Measurements from ENCODE around the gene WNT3A. TPM values are rescaled to one million over a fixed set of nuclear protein-coding genes. Genes with fewer than 3 reads are reported as not detected.

WNT3A gene
- total RNA-seq, 1 experiment from 2014 or later, result 1.0 TPM

DNA sequence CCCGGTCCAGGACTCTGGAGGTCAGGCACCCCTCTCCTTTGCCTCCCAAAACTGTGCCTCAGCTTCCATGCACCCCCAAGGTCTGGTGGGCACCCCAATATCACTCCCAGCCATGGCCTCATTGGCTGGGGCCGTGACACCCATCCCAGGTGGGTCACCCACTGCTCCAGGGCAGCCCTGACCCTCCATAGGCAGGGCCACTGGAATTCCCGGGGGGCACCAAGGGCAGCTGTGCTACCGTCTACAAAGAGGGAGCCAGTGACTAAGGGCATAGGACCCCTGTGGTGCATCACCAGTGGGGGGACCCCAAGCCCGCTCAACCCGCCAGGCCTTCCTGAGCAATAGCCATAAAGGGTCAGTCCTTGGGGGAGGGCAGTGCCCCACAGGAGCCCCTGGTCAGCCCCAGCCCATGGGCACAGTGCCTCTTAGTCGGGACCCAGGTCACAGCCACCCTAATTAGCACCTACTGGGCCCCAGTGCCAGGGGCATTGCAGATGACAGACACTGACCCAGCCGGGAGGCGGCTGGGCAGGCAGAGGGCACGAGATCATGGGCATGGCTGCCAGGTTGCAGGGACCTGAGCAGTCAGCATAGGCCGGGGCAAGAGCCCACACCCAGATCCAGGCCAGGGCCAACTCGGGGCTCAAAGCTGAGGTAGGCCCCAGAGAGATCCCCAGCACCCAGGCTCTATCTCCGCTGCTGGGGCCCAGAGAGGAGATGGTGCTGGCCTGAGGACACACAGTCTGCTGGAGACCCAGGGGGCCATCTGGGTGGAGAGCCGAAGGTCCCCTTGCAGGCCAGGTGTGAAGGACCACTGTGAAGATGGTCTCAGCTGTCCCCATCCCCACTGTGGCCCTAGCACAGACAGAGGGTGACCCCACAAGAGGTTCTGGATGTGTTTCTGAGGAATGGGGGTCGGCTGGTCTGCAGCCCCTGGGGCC is 56.7 kb downstream of the WNT3A start:
- ChIA-PET CTCF (no interaction called here), POLR2A (ENCODE audit: unreplicated experiment) (no interaction called here)
- Histone ChIP-seq H3K4me3 (ENCODE audit: low read length) (no peak overlapping the region), H3K27ac (ENCODE audit: low read length) (no peak overlapping the region), H3K9ac (ENCODE audit: low read length) (no peak overlapping the region), H3K36me3 (ENCODE audit: low read depth, low read length) (no peaks in the 10 kb centered on the region), H3K4me1 (ENCODE audit: insufficient read depth, low read length) (0 out of 2 replicates have a peak, but pooled peaks cover 4% of the 10 kb centered on the region), H3K9me2 (replicated peaks; ENCODE audit: low read length) (no peaks in the 10 kb centered on the region), H3K9me3 (ENCODE audit: low read length) (no peaks in the 10 kb centered on the region), H3K27me3 (ENCODE audit: low read length) (peaks cover 9% of the 10 kb centered on the region), H3F3A (ENCODE audit: low read length, unreplicated experiment) (no peaks in the 10 kb centered on the region), H3K79me2 (ENCODE audit: low read length) (no peaks in the 10 kb centered on the region), H2AFZ (ENCODE audit: low read length) (no peak overlapping the region), H4K20me1 (ENCODE audit: low read length) (no peaks in the 10 kb centered on the region), H3K4me2 (ENCODE audit: low read length) (no peak overlapping the region)
- no peak for TF ChIP-seq EZH2 (IDR thresholded peaks at IDR 0.05; ENCODE audit: low read length, unreplicated experiment)
- TF ChIP-seq EZH2phosphoT487 (IDR thresholded peaks at IDR 0.05; ENCODE audit: borderline replicate concordance, low read length), result no peak
- TF ChIP-seq, protein P1, sequence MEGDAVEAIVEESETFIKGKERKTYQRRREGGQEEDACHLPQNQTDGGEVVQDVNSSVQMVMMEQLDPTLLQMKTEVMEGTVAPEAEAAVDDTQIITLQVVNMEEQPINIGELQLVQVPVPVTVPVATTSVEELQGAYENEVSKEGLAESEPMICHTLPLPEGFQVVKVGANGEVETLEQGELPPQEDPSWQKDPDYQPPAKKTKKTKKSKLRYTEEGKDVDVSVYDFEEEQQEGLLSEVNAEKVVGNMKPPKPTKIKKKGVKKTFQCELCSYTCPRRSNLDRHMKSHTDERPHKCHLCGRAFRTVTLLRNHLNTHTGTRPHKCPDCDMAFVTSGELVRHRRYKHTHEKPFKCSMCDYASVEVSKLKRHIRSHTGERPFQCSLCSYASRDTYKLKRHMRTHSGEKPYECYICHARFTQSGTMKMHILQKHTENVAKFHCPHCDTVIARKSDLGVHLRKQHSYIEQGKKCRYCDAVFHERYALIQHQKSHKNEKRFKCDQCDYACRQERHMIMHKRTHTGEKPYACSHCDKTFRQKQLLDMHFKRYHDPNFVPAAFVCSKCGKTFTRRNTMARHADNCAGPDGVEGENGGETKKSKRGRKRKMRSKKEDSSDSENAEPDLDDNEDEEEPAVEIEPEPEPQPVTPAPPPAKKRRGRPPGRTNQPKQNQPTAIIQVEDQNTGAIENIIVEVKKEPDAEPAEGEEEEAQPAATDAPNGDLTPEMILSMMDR (conservative IDR thresholded peaks at IDR 0.05; ENCODE audit: low read depth, low read length), result no peak
- intact Hi-C loops (cut with micrococcal nuclease), result no loop called here
- DNase-seq, result no peak
- BruUV-seq (replicated peaks), result no TSS peak
- ATAC-seq, result no peak

DNA sequence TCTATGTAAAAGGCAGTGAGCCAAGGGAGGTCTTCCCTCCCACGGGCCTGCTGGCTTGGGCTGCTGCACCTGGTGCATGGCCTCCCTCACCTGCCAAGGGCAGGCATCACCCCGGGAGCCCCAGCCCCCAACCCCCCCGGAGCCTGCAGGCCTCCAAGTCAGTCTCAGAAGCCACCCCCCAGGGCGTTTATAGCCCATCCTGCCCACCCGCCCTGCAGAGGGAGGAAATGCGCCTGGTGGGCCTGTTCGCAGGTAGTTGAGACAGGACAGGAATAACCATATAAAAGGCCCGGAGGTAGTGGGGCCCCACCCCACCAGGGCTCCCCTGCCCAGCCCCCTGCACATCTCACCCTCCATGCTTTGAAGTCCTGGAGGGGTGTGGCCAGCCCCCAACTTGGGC is 57.5 kb downstream of the WNT3A start:
- no peaks in the 10 kb centered on the region for H3K9me3 ChIP-seq (ENCODE audit: low read length)
- no peaks in the 10 kb centered on the region for H3K36me3 ChIP-seq (ENCODE audit: low read depth, low read length)
- intact Hi-C loops (cut with micrococcal nuclease), result no loop called here
- 0 out of 2 replicates have a peak, but pooled peaks cover 4% of the 10 kb centered on the region for H3K4me1 ChIP-seq (ENCODE audit: insufficient read depth, low read length)
- H3K79me2 ChIP-seq (ENCODE audit: low read length), result no peaks in the 10 kb centered on the region
- no peaks in the 10 kb centered on the region for H3K9me2 ChIP-seq (replicated peaks; ENCODE audit: low read length)
- no peak for TF ChIP-seq EZH2phosphoT487 (IDR thresholded peaks at IDR 0.05; ENCODE audit: borderline replicate concordance, low read length)
- TF ChIP-seq, protein P1 (conservative IDR thresholded peaks at IDR 0.05; ENCODE audit: low read depth, low read length), result no peak
- no peak for TF ChIP-seq EZH2 (IDR thresholded peaks at IDR 0.05; ENCODE audit: low read length, unreplicated experiment)
- H3K9ac ChIP-seq (ENCODE audit: low read length), result no peak overlapping the region
- ChIA-PET CTCF (no interaction called here), POLR2A (ENCODE audit: unreplicated experiment) (no interaction called here)
- peaks cover 9% of the 10 kb centered on the region for H3K27me3 ChIP-seq (ENCODE audit: low read length)
- H2AFZ ChIP-seq (ENCODE audit: low read length), result no peak overlapping the region
- DNase-seq (no peak), ATAC-seq (no peak)
- no peak overlapping the region for H3K4me3 ChIP-seq (ENCODE audit: low read length)
- no peak overlapping the region for H3K4me2 ChIP-seq (ENCODE audit: low read length)
- no peaks in the 10 kb centered on the region for H4K20me1 ChIP-seq (ENCODE audit: low read length)
- no TSS peak for BruUV-seq (replicated peaks)
- H3K27ac ChIP-seq (ENCODE audit: low read length), result no peak overlapping the region
- no peaks in the 10 kb centered on the region for H3F3A ChIP-seq (ENCODE audit: low read length, unreplicated experiment)

Measured in PC-3 (cell line).